ENCODE measurements around the gene FAM3D.

Gene FAM3D

DNA sequence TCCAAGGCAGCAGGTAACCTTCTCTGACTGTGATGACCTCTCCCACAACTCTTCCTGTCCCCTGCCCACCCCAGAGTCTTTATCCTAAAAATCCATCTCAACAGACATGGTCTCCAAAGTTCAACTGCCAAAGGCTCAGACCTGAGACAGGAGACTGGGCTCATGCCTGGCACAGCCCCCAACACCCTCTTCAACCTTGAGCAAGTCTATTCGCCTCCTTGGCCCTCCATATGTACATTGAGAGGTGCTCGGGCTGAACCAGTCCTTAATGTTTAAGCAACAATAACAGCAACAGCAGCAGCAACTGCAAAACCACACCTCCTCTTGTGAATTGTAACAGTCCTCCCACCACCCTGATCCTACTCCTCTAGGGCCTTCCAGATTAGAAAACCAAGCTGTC, 9.9 kb downstream of the FAM3D start:
- no peak for DNase-seq (ENCODE audit: low read depth in 2 of 2)

GRCh38 chr3:58654466-58654865, 12.1 kb downstream of the FAM3D start:
- no peak for DNase-seq (ENCODE audit: low read depth in 2 of 2)

GRCh38 chr3:58652624-58653023, 13.9 kb downstream of the FAM3D start:
- DNase-seq (ENCODE audit: low read depth in 2 of 2): no peak

GRCh38 chr3:58651276-58651675, 15.3 kb downstream of the FAM3D start:
- DNase-seq (ENCODE audit: low read depth in 2 of 2): no peak

GRCh38 chr3:58647381-58648141, 19.0 kb downstream of the FAM3D start:
- DNase-seq (ENCODE audit: low read depth in 2 of 2): no peak

DNA sequence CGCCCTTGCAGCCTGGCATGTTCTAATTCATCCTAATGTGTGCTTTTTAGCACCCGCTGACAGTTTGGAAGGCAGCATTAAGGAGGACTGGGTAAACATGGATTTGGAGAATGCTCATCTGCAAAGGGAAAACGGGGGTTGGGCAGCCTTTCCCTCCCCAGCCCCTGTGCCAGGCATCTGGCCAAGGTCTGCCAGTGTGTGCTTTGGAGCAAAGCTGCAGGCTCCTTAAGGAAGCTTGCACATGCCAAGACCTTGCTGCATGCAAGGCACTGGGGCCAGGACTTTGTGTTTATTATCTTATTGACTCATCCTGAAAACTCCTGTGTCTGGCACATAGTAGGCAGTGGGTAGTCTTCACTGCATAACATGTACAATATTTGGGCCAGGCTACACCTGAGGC, 20.1 kb downstream of the FAM3D start:
- no peak for DNase-seq (ENCODE audit: low read depth in 2 of 2)

DNA sequence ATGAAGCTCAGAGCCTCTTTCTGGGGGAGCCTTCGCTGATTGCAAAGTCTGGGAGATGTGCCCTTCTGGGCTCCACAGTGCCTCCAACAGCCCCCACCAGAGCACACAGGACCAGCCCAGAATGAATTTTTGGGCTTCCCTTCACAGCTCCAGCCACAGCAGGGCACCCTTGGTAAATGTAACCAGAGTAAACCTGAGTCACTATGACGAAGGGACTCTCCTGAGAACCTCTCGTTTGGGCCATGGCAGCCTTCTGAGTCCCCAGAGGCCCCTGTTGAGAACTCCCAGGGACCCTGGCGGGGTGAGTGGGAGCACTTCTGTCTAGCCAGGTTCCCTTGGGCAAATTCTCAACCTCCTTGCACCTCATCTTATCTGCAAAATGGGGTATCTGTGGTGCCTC, 20.8 kb downstream of the FAM3D start:
- no peak for DNase-seq (ENCODE audit: low read depth in 2 of 2)

- DNase-seq (ENCODE audit: low read depth in 2 of 2): no peak
These were observed 23.7 kb downstream of the FAM3D start for GRCh38 chr3:58642846-58643245.

- peak in 1 of 2 donors; percentile 3 for DNase-seq (ENCODE audit: low read depth in 2 of 2)
These were observed 25.7 kb downstream of the FAM3D start for GRCh38 chr3:58640700-58641372.

DNA sequence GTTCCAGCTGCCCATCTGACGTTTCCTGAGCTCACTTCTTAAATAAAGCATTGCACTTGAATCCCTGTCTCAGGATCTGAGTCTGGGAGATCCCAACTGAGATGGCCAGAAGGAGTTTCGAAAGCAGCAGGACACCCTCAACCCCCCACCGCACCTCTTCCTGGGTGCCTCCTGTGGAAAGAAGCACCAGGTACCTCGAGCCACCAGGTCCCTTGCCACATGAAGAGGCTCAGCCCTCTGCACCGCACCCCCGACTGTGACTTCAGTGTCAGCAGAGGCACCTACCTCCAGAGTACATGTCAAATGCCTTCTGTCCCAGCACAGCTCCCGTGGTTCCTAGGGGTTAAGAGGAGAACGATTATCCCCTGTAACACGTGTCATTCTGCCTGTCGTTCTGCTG, 26.7 kb downstream of the FAM3D start:
- no peak for DNase-seq (ENCODE audit: low read depth in 2 of 2)

DNA sequence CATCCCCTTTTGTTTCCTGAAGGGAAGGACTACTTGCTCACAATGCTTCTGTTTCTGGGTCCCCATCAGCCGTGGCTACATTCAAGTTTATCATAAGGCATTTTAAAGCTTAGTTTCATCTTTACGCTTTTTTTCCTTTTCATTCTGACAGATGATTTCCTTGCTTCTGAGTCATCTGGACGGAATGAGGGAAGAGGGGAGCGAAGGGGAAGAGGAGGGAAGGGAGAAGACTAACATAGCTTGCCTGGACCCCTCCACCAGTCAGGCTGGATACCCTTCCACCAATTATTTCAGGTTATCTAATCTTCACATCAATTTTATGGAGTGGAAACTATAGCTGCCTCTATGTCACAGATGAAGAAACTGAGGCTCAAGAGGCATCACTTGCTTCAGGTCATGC, 27.6 kb downstream of the FAM3D start:
- DNase-seq (ENCODE audit: low read depth in 2 of 2): no peak

- no peak for DNase-seq (ENCODE audit: low read depth in 2 of 2)
These were observed 28.0 kb downstream of the FAM3D start for GRCh38 chr3:58638591-58638990.

DNA sequence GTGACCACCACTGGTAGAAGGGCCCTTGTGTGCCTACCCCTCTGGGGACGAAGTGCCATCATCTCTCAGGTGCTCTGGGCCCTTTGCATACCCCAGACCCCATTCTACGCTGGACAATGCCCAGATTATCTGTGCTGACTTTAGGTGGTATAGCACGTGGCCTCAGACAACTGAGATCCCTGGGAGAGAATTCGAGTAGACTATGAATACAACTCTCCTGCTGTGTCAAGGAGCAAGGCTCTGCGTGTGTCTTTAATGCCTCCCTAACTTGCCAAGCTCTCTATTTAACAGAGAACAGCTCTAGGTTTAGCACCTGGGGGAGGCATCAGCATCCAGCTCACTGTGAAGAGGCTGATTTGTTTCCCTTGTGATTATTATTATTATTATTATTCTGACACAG, 29.1 kb downstream of the FAM3D start:
- DNase-seq (ENCODE audit: low read depth in 2 of 2): no peak

- no peak for DNase-seq (ENCODE audit: low read depth in 2 of 2)
These were observed 30.9 kb downstream of the FAM3D start for GRCh38 chr3:58635371-58636285.

GRCh38 chr3:58633157-58633865, 33.3 kb downstream of the FAM3D start:
- no peak for DNase-seq (ENCODE audit: low read depth in 2 of 2)

DNA sequence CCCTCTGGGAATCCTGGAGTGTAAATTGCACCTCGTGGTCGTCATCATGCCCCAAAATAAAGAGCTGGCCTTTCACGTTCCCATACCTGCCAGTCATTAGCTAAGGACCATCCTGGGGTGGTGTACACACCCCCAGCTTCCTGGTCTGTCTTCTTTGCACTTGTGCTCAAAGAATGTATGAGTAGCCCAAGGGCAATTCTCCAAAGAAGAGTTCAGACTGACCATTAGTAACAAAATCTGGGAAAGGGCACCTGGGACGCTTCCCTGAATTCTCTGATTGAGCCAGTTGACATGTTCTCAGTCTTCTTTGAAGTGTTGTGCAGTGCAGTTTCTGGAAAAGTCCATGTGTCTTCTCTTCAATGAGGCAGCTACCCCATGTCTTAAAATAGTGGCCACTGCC, 34.8 kb downstream of the FAM3D start:
- DNase-seq (ENCODE audit: low read depth in 2 of 2): no peak

GRCh38 chr3:58630710-58631092, 35.9 kb downstream of the FAM3D start:
- no peak for DNase-seq (ENCODE audit: low read depth in 2 of 2)

DNA sequence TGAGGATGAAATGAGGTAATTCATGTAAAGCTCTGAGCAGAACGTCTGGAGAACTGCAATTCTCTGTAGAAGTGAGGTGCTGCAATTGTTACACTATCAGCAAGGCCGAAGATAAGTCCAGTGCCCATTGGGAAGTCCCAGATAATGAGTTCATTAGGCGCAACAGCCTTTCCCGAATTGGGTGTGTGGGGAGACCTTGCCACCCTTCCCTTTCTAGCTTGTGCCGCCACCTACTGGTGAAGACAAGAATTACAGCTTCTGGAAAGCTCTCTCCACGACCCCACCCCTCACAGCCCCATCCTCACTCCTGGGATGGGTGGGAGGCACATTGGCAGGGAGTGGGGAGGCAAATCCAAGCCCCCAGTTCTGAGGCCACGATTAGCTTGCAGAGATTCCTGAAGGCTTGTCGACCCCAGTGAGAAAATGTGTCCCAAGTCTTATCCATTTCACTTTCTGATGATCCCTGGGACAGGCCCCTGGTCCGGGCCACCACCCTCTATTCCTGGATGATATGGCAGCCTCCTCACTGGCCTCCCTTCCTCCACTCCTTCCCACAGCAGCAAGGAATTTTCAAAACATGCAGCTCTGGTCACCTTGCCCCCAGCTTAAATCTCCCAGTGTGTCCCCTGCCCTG, 36.4 kb downstream of the FAM3D start:
- DNase-seq (ENCODE audit: low read depth in 2 of 2): peak; percentile 13 to 19

- DNase-seq (ENCODE audit: low read depth in 2 of 2): no peak
These were observed 36.9 kb downstream of the FAM3D start for GRCh38 chr3:58629629-58630028.

GRCh38 chr3:58628823-58629562, 37.6 kb downstream of the FAM3D start:
- no peak for DNase-seq (ENCODE audit: low read depth in 2 of 2)

GRCh38 chr3:58627941-58628340, 38.6 kb downstream of the FAM3D start:
- no peak for DNase-seq (ENCODE audit: low read depth in 2 of 2)
